ENCODE results near the gene SEMA4C. TPM values are rescaled to one million over a fixed set of nuclear protein-coding genes. Genes with fewer than 3 reads are reported as not detected.
A peak's percentile ranks its signal among the peaks of the same experiment; 100 is the strongest.

Gene SEMA4C
- polyA plus RNA-seq, 12 donors = 24.7 to 38.9 (median 27.5) TPM; not detected in 1

- no peak for DNase-seq
Observed at GRCh38 chr2:96822786-96823185, 47.1 kb downstream of the SEMA4C start.

- no peak for DNase-seq
Observed at GRCh38 chr2:96821113-96821675, 48.7 kb downstream of the SEMA4C start.

GRCh38 chr2:96819876-96820511 is 49.9 kb downstream of the SEMA4C start:
- no peak for DNase-seq

GRCh38 chr2:96819128-96819875 is 50.6 kb downstream of the SEMA4C start:
- DNase-seq = no peak

- no peak for DNase-seq
Observed at GRCh38 chr2:96817882-96818281, 52.0 kb downstream of the SEMA4C start.

GRCh38 chr2:96816836-96817702 is 52.8 kb downstream of the SEMA4C start:
- DNase-seq = no peak

- peak; percentile 93 for DNase-seq
Observed at GRCh38 chr2:96816127-96816835, 53.6 kb downstream of the SEMA4C start, which contains the start of gene CNNM3. Gene CNNM3 (plus strand): TSS chr2:96816268. CDS start chr2:96816278, 10 bp downstream.

- peak; percentile 60 for DNase-seq
Observed at GRCh38 chr2:96815326-96816126, 54.4 kb downstream of the SEMA4C start.

GRCh38 chr2:96813656-96814055 is 56.2 kb downstream of the SEMA4C start:
- no peak for DNase-seq

GRCh38 chr2:96811917-96812316 is 58.0 kb downstream of the SEMA4C start:
- DNase-seq = peak; percentile 86

- no peak for DNase-seq
Observed at GRCh38 chr2:96810783-96811192, 59.1 kb downstream of the SEMA4C start.

- DNase-seq = no peak
Observed at GRCh38 chr2:96809951-96810782, 59.7 kb downstream of the SEMA4C start.

Other genes with a start within 250 kb of the SEMA4C start
- gene KANSL3, start 231.8 kb downstream of the SEMA4C start, polyA plus RNA-seq (ENCODE audit: insufficient read length in 12 of 12) = 10 to 100 TPM in 11 of 12 donors, not detected in 1; 27.3 to 40.5 (median 34.2) TPM
- gene FER1L5, start 227.3 kb downstream of the SEMA4C start, polyA plus RNA-seq (ENCODE audit: insufficient read length in 12 of 12) = 1 to 10 TPM in 7 of 12 donors, under 1 TPM in 3, not detected in 2; 0.35 to 3.8 (median 2.1) TPM
- 10 to 100 TPM in 11 of 12 donors, not detected in 1; 19.1 to 32.5 (median 26.8) TPM for gene LMAN2L, start 130.0 kb downstream of the SEMA4C start, polyA plus RNA-seq (ENCODE audit: insufficient read length in 12 of 12)
- gene CNNM4, start 109.2 kb downstream of the SEMA4C start, polyA plus RNA-seq (ENCODE audit: insufficient read length in 12 of 12) = 10 to 100 TPM in 11 of 12 donors, not detected in 1; 16.7 to 42.7 (median 25.5) TPM
- gene CNNM3, start 53.8 kb downstream of the SEMA4C start, polyA plus RNA-seq (ENCODE audit: insufficient read length in 12 of 12) = 10 to 100 TPM in 11 of 12 donors, not detected in 1; 12.6 to 38.3 (median 22.0) TPM
- 100 to 1,000 TPM in 1 of 12 donors, 10 to 100 TPM in 7, 1 to 10 TPM in 3, not detected in 1; 2.9 to 594 (median 13.9) TPM for gene ANKRD23, start 26.1 kb downstream of the SEMA4C start, polyA plus RNA-seq (ENCODE audit: insufficient read length in 12 of 12)
- gene ANKRD39, start 12.1 kb downstream of the SEMA4C start, polyA plus RNA-seq (ENCODE audit: insufficient read length in 12 of 12) = 1 to 10 TPM in 10 of 12 donors, not detected in 2; 5.5 to 9.4 (median 7.2) TPM
- gene FAM178B, start 116.5 kb upstream of the SEMA4C start, polyA plus RNA-seq (ENCODE audit: insufficient read length in 12 of 12) = 1 to 10 TPM in 5 of 12 donors, under 1 TPM in 5, not detected in 2; 0.44 to 1.9 (median 1.0) TPM
- 10 to 100 TPM in 6 of 12 donors, 1 to 10 TPM in 5, not detected in 1; 4.9 to 18.0 (median 10.7) TPM for gene FAHD2B, start 224.8 kb upstream of the SEMA4C start, polyA plus RNA-seq (ENCODE audit: insufficient read length in 12 of 12)
- 10 to 100 TPM in 8 of 12 donors, 1 to 10 TPM in 3, not detected in 1; 5.8 to 27.8 (median 15.1) TPM for gene ANKRD36, start 243.1 kb upstream of the SEMA4C start, polyA plus RNA-seq (ENCODE audit: insufficient read length in 12 of 12)